MM.1S (cell line): Measurements from ENCODE around the gene TNFRSF8.

Experiments
- DNase-seq: peaks from one replicate; pipeline ENCODE4 v3.0.0-alpha.2; 2015
- H2AFZ ChIP-seq: fragments of 300-600 bp; sonication (generic); 2 replicates; pipeline ENCODE4 v1.6.0; 2016; ENCODE audit warnings: antibody characterized with exemption, low read length
- H3F3A ChIP-seq: fragments of 300-600 bp; sonication (generic); 2 replicates; pipeline ENCODE4 v1.6.1; 2016; ENCODE audit warnings: mild to moderate bottlenecking, antibody characterized with exemption, low read length, moderate library complexity, mixed read lengths; ENCODE audit not compliant: insufficient read depth
- H3K27ac ChIP-seq: fragments of 300-600 bp; sonication (generic); 2 replicates; pipeline ENCODE4 v1.5.1; 2016; ENCODE audit warnings: mild to moderate bottlenecking, low read length
- H3K27me3 ChIP-seq: fragments of 300-600 bp; sonication (generic); replicated peaks from 2 replicates; pipeline ENCODE4 v1.6.0; 2016; ENCODE audit warnings: low read length; ENCODE audit not compliant: insufficient read depth
- H3K36me3 ChIP-seq: fragments of 300-600 bp; sonication (generic); replicated peaks from 2 replicates; pipeline ENCODE4 v1.6.1; 2016; ENCODE audit warnings: mild to moderate bottlenecking, low read length, mixed read lengths; ENCODE audit not compliant: insufficient read depth
- H3K4me1 ChIP-seq: fragments of 300-600 bp; sonication (generic); 2 replicates; pipeline ENCODE4 v1.6.1; 2016; ENCODE audit warnings: low read length, mixed read lengths
- H3K4me2 ChIP-seq: fragments of 300-600 bp; sonication (generic); 2 replicates; pipeline ENCODE4 v1.6.0; 2016; ENCODE audit warnings: low read depth, low read length
- H3K4me3 ChIP-seq: fragments of 300-600 bp; sonication (generic); 2 replicates; pipeline ENCODE4 v1.5.1; 2016; ENCODE audit warnings: low read length, mixed read lengths
- H3K79me2 ChIP-seq: fragments of 300-600 bp; sonication (generic); 2 replicates; pipeline ENCODE4 v1.6.1; 2016; ENCODE audit warnings: mixed run types, low read length, mixed read lengths
- H3K9ac ChIP-seq: fragments of 300-600 bp; sonication (generic); 2 replicates; pipeline ENCODE4 v1.6.1; 2016; ENCODE audit warnings: low read length, mixed read lengths
- H3K9me2 ChIP-seq: fragments of 300-600 bp; sonication (generic); replicated peaks from 2 replicates; pipeline ENCODE4 v1.6.1; 2016; ENCODE audit warnings: mild to moderate bottlenecking, low read length, mixed read lengths; ENCODE audit not compliant: insufficient read depth
- H3K9me3 ChIP-seq: fragments of 300-600 bp; sonication (generic); replicated peaks from 2 replicates; pipeline ENCODE4 v1.6.1; 2016; ENCODE audit warnings: mild to moderate bottlenecking, low read length, mixed read lengths; ENCODE audit not compliant: insufficient read depth
- H4K20me1 ChIP-seq: fragments of 300-600 bp; sonication (generic); 2 replicates; pipeline ENCODE4 v1.6.1; 2016; ENCODE audit warnings: mild to moderate bottlenecking, low read length, moderate library complexity, mixed read lengths; ENCODE audit not compliant: insufficient read depth
- EZH2 ChIP-seq: fragments of 300-600 bp; sonication (generic); optimal IDR thresholded peaks from 2 replicates; pipeline ENCODE3; 2017; ENCODE audit warnings: low read depth, mild to moderate bottlenecking, antibody characterized with exemption, low read length, mixed read lengths
- EZH2phosphoT487 ChIP-seq: fragments of 300-600 bp; sonication (generic); IDR thresholded peaks from 2 replicates; pipeline ENCODE4 v1.6.1; 2018; ENCODE audit warnings: antibody characterized with exemption, low read length
- TF ChIP-seq, protein P1 (sequence below): fragments of 300-600 bp; sonication (generic); IDR thresholded peaks from 2 replicates; pipeline ENCODE4 v1.5.1; 2016; ENCODE audit warnings: antibody characterized with exemption, low read length, mixed read lengths

The TNFRSF8 gene

DNA sequence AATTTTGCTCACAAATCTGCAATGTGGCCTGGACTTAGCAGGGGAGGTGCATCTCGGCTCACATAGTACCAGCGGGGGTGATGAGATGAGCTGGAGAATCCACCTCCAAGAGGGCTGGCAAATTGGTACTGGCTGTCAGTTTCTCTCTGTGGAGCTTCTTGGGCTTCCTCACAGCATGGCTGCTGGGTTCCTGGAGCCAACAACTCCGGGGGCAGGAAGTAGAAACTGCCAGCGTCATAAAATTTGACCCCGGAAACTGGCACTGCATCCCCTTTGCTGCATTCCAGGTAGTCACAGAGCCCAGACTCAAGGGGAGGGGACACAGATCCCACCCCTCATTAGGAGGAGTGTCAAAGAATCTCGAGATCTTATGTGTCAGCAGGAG is 86.7 kb downstream of the TNFRSF8 start:
- DNase-seq: no peak
- H4K20me1 ChIP-seq: no peaks in the 10 kb centered on the region
- no peaks in the 10 kb centered on the region for H3K9me3 ChIP-seq
- no peaks in the 10 kb centered on the region for H3K36me3 ChIP-seq
- H3K27ac ChIP-seq: no peak overlapping the region
- H3K9ac ChIP-seq: no peak overlapping the region
- H3K4me1 ChIP-seq: peaks cover 12% of the 10 kb centered on the region
- no peaks in the 10 kb centered on the region for H3K9me2 ChIP-seq
- no peak overlapping the region for H2AFZ ChIP-seq
- H3K4me3 ChIP-seq: no peak overlapping the region
- H3F3A ChIP-seq: no peaks in the 10 kb centered on the region
- peaks cover 4% of the 10 kb centered on the region for H3K27me3 ChIP-seq
- TF ChIP-seq EZH2: no peak
- no peak for TF ChIP-seq EZH2phosphoT487
- TF ChIP-seq, protein P1, sequence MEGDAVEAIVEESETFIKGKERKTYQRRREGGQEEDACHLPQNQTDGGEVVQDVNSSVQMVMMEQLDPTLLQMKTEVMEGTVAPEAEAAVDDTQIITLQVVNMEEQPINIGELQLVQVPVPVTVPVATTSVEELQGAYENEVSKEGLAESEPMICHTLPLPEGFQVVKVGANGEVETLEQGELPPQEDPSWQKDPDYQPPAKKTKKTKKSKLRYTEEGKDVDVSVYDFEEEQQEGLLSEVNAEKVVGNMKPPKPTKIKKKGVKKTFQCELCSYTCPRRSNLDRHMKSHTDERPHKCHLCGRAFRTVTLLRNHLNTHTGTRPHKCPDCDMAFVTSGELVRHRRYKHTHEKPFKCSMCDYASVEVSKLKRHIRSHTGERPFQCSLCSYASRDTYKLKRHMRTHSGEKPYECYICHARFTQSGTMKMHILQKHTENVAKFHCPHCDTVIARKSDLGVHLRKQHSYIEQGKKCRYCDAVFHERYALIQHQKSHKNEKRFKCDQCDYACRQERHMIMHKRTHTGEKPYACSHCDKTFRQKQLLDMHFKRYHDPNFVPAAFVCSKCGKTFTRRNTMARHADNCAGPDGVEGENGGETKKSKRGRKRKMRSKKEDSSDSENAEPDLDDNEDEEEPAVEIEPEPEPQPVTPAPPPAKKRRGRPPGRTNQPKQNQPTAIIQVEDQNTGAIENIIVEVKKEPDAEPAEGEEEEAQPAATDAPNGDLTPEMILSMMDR: no peak
- no peaks in the 10 kb centered on the region for H3K79me2 ChIP-seq
- H3K4me2 ChIP-seq: no peak overlapping the region

DNA sequence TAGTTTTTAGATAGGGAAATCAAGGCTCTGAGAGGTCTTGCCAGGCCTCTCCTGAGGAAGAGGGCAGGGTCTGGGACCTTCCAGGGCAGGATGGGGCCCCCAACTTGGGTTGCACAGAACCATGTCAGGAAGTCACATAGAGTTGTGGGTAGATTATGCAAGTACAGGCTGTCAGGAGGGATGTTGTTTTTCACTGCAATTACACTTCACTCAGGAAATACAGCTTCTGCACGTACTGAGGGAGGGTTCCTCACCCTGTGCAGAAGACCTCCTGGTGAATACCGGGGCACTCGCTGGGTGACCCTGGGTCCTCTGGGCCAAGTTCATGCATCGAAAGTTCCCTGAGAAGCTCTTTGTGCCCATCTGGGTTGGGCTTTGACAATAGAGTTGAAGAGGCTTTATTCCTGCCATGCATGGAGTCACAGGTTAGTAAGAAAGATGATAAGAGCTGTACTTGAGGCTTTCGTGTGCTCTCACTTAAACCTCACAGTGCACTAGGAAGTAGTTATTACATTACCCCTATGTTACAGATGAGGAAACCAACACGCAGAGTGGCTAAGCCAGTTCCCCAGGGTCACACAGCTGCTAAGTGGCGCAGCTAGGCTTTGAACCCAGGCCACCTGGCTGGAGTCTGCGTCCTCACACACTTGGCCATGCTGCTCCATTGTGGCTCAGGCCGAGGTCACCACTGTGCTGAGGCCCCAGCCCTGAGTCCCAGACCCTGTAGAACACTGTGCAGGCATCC is 87.5 kb downstream of the TNFRSF8 start:
- H4K20me1 ChIP-seq: no peaks in the 10 kb centered on the region
- H3K9me3 ChIP-seq: no peaks in the 10 kb centered on the region
- H2AFZ ChIP-seq: no peak overlapping the region
- no peak overlapping the region for H3K9ac ChIP-seq
- peaks cover under 1% of the 10 kb centered on the region; the same call in 1 of the 2 replicates for H3K27me3 ChIP-seq
- H3K9me2 ChIP-seq: no peaks in the 10 kb centered on the region
- no peak for DNase-seq
- TF ChIP-seq EZH2 (no peak), EZH2phosphoT487 (no peak)
- TF ChIP-seq, protein P1: no peak
- no peaks in the 10 kb centered on the region for H3K79me2 ChIP-seq
- H3F3A ChIP-seq: no peaks in the 10 kb centered on the region
- H3K36me3 ChIP-seq: no peaks in the 10 kb centered on the region
- no peak overlapping the region for H3K27ac ChIP-seq
- H3K4me2 ChIP-seq: no peak overlapping the region
- no peak overlapping the region for H3K4me3 ChIP-seq
- peaks cover 12% of the 10 kb centered on the region for H3K4me1 ChIP-seq

DNA sequence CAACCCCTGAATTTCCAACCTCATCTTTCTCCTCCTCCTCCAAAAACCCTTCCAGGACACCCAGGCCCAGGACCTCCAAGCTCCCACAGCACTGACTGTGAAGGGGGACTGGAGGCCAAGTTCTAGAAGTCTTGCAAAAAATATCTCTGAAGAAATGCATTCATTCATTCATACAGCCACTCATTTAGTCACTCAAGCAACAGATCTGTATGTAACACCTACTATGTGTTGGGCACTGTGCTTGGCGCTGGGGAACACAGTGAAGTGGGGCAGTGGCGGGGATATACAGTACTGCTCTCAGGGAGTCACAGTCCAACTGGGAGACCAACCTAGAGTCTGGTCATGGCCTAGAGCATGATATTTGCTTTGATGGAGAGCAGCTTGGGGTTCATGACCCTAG is 88.4 kb downstream of the TNFRSF8 start:
- Histone ChIP-seq H3K4me2 (no peak overlapping the region), H3K4me1 (peaks cover 12% of the 10 kb centered on the region), H3K9ac (no peak overlapping the region)

More for the DNA sequence above, 88.4 kb downstream of the TNFRSF8 start:
- no peak for DNase-seq
- H3K27ac ChIP-seq: no peak overlapping the region
- H3K9me2 ChIP-seq: no peaks in the 10 kb centered on the region
- no peaks in the 10 kb centered on the region for H4K20me1 ChIP-seq
- TF ChIP-seq EZH2 (no peak), EZH2phosphoT487 (no peak)
- TF ChIP-seq, protein P1: no peak
- no peaks in the 10 kb centered on the region for H3K9me3 ChIP-seq
- no peaks in the 10 kb centered on the region for H3K36me3 ChIP-seq
- no peaks in the 10 kb centered on the region for H3F3A ChIP-seq
- no peaks in the 10 kb centered on the region for H3K79me2 ChIP-seq
- no peak overlapping the region for H3K4me3 ChIP-seq
- H3K27me3 ChIP-seq: no peaks in the 10 kb centered on the region
- no peak overlapping the region for H2AFZ ChIP-seq
